Fibroblast of the aortic adventitia (primary cell): ENCODE data around the gene RBCK1. TPM values are rescaled to one million over a fixed set of nuclear protein-coding genes. Genes with fewer than 3 reads are reported as not detected.
A peak's percentile ranks its signal among the peaks of the same experiment; 100 is the strongest.

ENCODE experiments used
- DNase-seq: peaks from one replicate; pipeline ENCODE4 v3.0.0-alpha.2; 2010; ENCODE audit warnings: low read depth
- H3K4me3 ChIP-seq: 2 replicates; pipeline ENCODE4 v1.5.1; 2011; ENCODE audit warnings: low read depth, mild to moderate bottlenecking, control low read depth, low read length, moderate library complexity
- CTCF ChIP-seq: IDR thresholded peaks from 2 replicates; pipeline ENCODE4 v1.5.1; 2011; ENCODE audit warnings: mild to moderate bottlenecking, low read length, control low read depth, inconsistent platforms; ENCODE audit not compliant: insufficient read depth
- total RNA-seq: library from RNA; depleted of rRNA; stranded (reverse); fragments of >200 nt; gene quantifications from 2 replicates; pipeline ENCODE4 v1.2.3, GENCODE V29; 2012; ENCODE audit warnings: low replicate concordance

RBCK1 gene
- total RNA-seq, 1 donor: 60.7 TPM

DNA sequence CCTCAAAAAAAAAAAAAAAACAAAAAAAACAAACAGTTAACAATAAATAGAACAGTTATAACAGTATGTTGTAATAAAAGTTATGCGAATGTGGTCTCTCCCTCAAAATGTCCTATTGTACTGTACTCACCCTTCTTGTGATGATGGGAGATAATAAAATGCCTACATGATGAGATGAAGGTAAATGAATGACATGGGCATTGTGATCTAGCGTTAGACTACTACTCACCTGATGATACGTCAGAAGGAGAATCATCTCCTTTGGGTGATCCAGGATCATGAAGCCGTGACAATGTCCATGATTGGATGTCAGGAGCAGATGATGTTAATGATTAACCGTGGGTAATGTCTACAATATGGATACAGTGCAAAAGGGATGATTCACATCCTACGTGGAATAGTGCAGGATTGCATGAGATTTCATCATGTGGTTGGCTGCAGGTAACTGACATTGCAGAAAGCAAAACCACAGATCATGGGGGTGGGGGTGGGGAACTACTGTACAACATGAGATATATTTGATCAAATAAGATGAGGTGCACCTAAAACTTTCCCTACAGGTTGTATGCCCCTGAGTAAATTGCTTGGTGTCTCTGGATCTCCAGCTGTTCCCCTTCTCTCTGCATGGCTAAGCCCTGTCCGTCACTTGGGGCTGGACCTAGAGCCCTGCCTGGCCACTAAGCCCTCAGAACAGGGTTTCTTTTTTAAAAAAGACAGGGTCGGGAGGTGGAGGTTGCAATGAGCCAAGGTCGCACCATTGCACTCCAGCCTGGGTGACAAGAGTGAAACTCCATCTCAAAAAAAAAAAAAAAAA, 6.2 kb upstream of the RBCK1 start:
- DNase-seq: peak; percentile 86
- H3K4me3 ChIP-seq: no peak overlapping the region
- no peak for TF ChIP-seq CTCF

- no peak for TF ChIP-seq CTCF
- no peak for DNase-seq
- H3K4me3 ChIP-seq: no peak overlapping the region
These were observed 5.6 kb upstream of the RBCK1 start for GRCh38 chr20:402496-402885.

DNA sequence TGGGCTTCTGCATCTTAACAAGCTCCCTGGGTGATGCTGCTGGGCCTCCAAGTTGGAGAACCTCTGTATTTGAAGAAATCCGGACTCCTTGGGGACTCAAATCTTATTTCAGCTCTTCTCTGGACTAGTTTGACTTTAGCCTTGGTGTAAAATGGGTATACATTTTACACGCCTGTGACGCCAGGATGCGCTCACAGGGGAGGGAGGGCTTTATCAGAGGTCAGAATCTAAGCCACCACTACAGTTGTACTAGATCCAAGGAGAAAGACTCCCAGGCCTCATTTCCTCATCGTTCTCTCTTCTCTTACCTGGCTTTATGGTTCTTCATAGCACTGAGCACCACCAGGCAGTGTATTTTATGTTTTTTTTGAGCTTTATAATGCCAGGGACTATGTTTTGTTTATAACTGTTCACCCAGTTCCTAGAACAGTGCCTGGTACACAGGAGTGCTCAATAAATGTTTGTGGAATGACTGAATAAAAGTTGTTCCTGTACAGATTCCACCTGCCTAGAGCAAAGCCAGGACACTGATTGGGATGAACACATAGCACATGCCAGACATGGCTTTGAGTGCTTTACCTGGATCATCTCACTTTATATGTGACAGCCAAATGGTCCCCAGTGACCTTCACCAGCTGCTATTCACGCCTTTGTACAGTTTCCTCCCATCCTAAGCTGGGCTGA, 5.1 kb upstream of the RBCK1 start:
- no peak for TF ChIP-seq CTCF
- no peak overlapping the region for H3K4me3 ChIP-seq
- no peak for DNase-seq

DNA sequence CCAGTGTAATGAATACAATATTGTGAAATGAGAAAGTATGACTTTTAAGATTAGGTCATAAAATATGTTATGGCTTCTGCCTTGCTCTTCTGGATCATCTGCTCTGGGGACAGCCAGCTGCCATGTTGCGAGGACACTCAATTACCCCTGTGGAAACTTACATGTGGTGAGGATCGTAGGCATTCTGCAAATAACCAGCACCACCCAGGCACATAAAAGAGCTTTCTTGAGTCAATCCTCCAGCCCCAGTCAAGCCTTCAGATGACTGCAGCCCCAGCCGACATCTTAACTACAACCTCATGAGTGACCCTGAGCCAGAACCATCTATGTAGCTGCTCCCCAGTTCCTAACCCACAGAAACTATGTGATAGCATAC, 4.5 kb upstream of the RBCK1 start:
- no peak overlapping the region for H3K4me3 ChIP-seq
- TF ChIP-seq CTCF: no peak
- DNase-seq: no peak

DNA sequence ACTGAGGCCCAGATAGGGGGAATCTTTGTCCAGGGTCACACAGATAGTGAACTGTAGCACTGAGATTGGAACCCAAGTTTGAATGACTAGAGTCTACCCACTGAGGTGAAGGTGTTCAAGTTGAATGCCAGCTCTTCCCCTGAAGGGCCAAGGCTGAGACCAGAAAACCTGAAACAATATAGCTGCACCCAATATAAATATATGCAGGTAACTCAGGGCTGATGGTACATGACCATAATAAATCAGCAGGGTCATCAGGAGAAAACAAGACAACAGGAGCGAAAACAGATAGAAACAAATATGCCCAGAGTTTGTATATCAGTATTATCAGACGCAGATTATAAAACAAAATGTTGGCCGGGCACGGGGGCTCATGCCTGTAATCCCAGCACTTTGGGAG, 4.0 kb upstream of the RBCK1 start:
- H3K4me3 ChIP-seq: no peak overlapping the region

More for the DNA sequence above, 4.0 kb upstream of the RBCK1 start:
- DNase-seq: no peak
- TF ChIP-seq CTCF: no peak
